ENCODE data around the gene MGME1. TPM values are rescaled to one million over a fixed set of nuclear protein-coding genes. Genes with fewer than 3 reads are reported as not detected.
"Not testable (repeated sequence)": the region's sequence is repeated elsewhere in the genome, so short reads cannot be mapped to it uniquely, and the experiment has no call there.

Gene MGME1
- total RNA-seq, 1 donor from 2014 or later = 16.6 TPM

DNA sequence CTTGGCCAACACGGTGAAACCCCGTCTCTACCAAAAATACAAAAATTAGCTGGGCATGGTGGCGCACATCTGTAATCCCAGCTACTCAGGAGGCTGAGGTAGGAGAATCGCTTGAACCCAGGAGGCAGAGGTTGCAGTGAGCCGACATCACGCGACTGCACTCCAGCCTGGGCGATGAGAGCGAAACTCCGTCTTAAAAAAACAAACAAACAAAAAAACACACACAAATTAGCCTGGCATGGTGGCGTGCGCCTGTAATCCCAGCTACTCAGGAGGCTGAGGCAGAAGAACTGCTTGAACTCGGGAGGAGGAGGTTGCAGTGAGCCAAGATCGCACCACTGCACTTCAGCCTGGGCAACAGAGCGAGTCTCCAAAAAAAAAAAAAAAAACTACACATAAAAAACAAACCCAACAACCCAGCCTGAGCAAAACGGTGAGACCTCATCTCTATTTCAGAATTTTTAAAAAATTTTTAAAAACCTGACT, 8.4 kb upstream of the MGME1 start:
- DNase-seq = not testable (repeated sequence)

DNA sequence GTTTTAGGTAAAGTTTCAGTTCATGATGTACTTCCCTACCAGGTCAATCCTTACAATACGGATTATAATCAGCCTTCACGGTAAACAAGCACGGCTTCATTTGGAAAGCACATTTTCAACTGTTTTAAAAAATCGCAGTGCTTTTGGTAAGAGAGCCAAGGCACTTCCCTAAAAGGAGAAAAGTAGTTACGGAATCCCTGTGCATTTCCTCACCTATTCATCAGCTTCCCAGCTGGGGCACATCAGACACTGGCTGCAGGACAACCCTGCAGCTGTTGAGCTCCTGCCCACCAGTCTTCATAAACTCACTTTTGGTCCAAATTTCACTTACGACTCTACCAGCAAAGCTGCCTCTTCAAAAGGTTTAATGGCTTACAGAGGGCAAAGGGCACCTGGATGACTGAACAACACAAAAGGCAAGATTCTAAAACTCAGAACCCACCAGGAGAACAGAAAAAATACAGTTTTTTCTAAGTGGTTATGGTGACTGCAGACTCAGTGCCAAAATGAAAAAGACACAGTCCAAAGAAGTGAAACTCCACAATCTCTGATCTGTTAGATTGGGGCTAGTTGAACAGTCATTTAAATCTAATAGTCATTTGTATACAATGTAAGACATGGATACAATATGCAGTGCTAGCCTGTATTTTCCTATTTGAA, 7.8 kb upstream of the MGME1 start:
- DNase-seq = peak; percentile 86

DNA sequence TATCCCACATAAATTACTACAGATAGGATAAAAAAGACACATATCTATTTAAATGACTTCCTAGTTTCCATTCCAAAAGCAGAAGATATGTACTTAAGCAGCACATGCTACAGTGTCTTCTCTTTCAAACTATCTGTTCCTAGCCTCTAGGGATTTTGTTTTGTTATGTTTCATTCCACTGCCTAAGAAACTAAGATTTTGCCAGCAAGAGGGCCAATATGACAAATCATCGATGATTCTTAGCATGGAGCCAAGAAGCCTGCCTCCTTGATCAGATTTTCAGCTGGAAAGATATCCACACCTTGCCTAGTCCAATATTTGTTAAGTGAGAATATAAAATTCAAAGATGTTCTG, 7.3 kb upstream of the MGME1 start:
- DNase-seq = no peak

DNA sequence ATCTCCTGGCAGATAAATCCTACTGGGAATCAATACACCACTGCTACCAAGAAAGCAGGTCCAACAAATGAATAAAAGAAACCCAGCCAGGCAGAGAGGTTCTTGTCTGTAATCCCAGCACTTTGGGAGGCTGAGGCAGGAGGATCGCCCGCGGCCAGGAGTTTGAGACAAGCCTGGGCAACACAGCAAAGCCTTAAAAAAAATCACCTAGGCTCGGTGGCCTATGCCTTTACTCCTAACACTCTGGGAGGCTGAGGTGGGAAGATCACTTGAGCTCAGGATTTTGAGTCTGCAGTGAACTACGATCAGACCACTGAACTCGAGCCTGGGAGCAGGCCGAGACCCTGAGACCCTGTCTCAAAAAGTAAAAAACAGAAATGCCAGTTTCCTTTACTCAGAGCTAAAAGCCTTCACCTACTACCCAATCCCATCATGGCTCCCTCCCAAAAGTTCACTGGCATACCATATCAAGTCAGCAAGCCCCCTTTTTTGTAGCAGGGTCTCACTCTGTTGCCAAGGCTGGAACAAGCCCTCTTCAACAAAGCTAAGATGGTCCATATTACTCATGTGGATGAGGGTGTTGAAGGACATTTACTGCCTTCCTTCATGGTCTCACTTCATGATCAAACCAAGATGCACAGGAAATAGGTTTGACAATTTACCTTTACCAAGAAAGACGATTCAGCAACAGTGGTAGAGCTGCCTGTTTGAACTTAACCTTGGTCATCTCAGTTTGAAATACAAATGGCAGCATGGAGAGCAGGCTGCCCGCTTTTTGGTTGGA, 5.5 kb upstream of the MGME1 start:
- DNase-seq = no peak

DNA sequence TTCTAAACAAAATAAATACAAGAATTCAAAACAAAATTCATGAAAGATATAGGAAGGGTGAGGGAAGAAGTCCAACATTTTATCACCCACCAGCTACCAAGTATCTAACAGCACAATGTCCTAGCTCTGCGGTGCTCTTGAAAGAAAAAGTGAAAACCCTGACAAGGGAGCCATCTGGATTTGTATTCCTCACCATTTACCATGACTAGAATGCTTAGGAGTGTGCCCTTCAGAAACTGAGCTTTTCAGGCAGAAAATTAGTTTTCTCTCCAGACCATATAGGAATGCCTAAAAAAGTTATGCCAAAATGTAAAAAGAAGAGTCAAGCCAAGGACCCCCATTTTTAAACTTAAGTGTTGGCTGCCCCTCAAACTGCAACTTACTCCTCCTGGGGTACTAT, 4.7 kb upstream of the MGME1 start:
- no peak for DNase-seq

DNA sequence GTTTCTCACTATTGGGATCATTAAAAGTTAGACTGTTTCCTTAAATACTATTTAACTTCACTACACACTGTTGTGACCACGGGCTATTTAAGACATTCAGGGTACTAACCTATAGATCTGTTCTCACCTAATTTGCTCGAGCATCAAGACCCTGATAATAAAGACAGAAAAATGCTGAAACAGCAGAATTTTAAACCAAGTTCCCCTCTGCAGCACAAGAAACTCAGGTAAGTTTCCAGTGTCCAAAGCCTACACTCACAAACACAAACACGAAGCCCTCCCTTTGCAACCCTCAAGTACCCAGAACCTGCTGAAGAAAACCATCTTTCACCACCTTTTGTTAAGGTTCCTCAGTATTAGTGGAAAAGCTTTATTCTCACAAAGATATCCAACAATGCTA, 4.2 kb upstream of the MGME1 start:
- no peak for DNase-seq

DNA sequence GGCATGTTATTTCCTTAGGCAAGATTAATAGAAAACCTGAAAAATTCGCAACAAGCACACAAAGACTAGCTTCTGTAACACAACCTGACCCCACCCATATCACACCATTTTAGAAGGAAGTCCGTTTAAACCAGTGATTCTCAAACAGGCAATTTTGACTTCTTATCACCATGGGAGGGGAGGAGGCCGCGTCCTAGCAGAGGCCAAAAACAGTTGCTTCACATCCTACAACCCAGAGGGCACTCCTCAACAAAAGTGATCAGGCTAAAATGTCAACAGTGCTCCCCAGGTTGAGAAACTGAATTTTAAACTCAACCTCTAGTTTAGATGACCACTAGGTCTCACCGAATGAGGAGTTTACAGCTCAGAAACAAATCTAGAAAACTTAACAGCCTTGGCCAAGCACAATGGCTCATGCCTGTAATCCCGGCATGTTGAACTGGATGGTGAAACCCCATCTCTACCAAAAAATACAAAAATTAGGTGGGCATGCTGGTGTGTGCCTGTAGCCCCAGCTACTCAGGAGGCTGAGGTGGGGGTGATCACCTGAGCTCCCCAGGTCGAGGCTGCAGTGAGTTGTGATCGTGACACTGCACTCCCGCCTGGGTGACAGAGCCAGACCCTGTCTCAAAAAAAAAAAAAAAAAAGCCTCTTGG, 3.6 kb upstream of the MGME1 start:
- no peak for DNase-seq

DNA sequence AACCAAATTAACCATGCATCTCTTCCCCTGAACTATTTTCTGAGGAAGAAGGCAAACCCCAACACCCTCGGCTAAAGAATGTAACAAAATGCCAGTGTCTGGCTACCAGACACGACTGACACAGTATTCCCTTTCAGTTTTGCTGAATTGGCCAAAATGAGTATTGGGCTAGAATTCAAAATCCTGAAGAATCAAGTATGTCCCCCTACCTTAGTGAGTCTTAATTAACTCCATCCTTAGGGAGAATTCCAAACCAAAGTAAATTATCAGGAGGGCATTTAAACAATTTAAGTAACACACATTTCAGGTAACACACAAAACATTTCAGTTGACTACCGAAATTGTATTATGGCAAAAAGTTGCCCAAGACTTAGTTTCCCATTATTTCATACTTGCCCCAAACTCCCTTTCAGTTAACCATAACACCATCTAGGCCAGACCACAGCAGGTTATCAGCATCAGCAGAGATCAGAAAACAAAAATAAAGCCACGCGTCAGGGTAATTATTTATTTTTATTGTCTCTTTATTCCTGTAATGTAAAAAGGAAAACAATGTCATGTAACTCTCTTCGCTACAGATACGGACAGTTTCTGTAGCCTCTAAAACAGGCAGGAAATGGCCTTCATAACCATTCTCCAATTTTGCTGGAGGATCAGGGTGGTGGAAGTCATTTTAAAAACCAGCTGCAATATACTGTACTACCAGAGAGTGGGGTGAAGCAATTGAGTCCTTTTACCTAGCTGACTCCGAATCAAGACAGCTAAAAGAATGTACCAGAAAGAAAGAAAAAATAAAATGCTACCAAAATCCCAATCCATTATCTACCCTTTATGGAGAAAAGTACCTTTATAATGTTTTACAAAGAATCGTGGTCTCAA, 2.1 kb upstream of the MGME1 start:
- peak; percentile 55 for DNase-seq

DNA sequence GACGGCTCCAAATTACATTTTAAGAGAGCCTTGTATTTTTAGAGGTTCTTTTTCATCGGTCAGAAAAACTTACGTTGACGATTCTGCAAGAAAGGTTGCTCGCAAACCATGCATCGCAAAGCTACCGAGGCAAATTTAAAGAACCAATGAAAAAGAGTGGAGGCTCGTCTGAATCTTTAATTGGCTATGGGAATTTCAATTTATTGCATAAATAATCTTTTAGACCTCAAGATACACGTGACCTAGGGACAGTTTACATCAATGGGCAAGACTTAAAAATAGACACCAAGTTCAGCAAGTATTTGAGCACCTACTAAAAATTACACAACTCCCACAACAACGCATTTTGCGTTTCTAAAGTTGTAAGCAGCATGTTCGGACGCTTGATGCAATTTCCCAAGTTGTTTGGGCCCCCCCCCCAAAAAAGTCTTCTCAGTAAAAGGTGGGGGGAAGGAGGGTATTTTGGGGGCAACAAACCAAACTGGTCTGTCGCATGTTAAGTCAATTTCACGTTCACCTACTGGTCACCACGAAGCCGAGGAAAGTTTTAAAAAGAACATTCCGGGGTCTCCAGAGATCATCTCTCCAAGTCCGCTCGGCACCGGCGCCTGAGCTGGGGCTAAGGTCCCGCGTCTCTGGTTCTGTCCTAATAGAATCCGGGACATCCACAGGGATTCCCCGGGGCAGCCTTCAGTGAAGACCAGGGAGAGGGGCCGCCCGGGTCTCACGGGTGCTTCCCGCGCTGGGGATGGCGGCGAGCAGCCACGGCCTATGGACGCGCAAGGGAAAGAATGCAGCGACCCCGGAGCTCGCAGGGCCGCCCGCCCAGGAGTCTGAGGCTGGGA, 1.1 kb upstream of the MGME1 start:
- peak; percentile 41 for DNase-seq

DNA sequence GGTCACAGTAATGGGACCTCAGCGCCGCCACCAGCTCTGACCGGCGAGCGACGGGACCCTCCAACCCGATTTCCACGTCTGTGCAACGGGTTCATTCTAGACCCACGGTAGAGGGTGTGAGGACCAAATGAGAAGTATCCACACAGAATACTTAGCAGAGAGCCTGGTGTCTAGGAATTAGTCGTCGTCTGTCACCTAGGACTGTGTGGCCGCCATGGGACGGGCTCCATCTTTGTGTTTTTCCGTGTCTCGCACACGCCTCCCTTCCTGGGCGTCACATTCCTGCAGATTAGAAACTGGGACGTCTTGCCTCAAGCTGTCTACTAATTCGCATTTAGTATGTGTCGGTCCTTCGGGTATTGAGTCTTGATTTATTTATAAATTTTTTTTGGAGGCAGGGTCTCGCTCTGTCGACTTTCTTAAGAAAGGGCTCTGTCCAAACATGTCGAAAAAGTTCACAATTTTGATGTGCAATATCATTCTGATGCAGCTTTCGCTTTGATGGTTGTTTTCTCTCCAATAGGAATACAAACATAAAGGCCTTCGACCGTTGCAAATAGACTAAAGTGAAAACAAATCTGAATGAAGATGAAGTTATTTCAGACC, 563 bp downstream of the MGME1 start:
- peak; percentile 75 for DNase-seq

DNA sequence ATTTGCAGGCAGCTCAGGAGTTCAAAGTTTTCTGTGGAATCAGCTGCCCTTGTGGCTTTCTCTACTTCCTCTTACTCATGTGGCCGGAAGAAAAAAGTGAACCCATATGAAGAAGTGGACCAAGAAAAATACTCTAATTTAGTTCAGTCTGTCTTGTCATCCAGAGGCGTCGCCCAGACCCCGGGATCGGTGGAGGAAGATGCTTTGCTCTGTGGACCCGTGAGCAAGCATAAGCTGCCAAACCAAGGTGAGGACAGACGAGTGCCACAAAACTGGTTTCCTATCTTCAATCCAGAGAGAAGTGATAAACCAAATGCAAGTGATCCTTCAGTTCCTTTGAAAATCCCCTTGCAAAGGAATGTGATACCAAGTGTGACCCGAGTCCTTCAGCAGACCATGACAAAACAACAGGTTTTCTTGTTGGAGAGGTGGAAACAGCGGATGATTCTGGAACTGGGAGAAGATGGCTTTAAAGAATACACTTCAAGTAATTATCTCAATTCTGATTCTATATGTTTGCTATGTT, 1.1 kb downstream of the MGME1 start:
- peak; percentile 45 for DNase-seq

DNA sequence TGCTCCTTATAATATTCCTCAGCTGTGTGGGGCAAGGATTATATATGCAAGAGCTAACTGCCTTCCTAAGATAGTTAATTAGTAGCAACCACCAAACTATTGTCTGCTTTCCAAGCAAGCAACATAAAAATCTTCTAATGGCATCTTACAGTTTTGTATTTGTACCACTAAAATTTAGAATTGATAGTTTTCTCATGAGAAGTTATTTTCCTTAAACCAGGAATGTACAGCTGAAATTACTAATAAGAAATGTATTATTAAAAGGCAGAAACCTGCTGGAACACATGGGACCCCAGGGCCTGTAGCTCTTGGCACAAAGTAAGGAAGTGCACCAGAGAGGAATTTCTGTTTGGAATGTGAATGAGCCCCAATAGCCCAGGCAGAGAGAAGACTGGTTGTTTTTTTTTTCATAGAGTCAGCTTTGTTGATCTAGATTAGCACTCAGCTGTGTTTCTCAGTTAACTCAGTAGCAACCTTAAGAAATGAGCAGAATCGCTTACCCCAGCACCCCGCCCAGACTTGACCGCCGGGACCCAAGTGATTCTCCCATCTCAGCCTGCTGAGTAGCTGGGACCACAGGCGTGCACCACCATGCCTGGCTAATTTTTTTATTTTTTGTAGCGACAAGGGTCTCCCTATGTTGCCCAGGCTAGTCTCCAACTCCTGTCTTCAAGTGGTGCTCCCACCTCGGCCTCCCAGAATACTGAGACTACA, 2.6 kb downstream of the MGME1 start:
- peak; percentile 39 for DNase-seq

DNA sequence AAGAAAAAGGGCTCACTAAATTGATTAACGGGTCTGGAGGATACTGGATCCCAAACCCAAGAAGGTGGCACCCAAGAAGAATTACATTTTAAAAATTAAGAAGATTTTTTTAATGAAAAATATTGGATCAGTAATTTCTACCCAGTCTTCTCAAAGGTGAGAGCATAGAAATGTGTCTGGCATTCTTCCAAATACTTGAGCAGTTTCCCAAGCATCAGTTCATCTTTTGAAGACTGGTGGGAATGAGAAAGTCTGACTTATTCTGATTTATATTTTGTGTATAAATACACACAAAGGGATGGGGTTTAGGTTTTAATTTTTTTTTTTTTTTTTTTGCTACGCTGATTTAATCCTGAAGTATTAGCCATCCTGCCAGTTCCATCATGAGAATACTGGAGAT, 3.3 kb downstream of the MGME1 start:
- no peak for DNase-seq

DNA sequence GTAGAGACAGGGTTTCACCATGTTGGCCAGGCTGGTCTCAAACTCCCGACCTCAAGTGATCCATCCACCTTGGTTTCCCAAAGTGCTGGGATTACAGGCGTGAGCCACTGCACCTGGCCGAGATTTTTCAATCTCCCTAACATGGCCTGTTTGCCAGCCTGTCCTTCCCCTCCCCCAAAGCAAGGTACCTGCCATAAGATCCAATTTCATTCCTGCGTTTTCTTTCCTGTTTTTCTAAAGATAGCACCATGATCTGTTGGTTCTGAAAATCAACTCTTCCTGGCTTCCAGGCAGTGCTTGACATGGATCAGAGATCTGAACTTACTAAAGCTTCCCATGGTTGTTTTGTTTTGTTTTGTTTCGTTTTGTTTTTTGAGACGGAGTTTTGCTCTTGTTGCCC, 7.5 kb downstream of the MGME1 start:
- no peak for DNase-seq

DNA sequence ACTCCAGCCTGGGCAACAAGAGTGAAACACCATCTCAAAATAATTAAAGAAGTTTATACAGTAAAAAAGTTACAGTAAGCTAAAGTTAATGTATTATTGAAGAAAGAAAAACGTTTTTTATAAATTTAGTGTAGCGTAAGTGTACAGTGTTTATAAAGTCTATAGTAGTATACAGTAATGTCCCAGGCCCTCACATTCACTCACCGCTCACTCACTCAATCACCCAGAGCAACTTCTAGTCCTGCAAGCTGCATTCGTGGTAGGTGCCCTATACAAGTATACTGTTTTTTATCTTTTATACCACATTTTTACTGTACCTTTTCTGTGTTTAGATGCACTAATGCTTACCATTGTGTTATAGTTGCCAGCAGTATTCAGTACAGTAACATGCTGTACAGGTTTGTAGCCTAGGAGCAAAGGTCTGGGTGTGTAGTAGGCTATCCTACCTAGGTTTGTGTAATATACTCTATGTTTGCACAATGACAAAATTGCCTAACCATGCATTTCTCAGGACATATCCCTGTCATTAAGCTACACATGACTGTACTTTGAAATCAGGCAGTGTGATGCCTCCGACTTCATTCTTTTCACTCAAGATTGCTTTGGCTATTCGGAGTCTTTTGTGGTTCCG, 16.7 kb downstream of the MGME1 start:
- DNase-seq = no peak

DNA sequence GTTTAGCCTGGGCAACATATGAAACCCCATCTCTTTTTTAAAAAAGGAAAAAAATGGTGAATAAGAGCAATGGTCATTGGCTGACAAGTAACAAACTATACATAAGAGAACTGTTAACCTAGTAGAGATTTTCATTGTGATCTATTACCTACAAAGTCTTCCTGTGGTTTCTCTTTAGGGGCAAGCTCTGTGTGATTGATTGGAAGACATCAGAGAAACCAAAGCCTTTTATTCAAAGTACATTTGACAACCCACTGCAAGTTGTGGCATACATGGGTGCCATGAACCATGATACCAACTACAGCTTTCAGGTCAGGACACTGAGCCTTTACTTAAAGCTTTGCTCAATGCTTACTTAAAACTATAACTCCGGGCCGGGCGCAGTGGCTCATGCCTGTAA, 19.2 kb downstream of the MGME1 start:
- no peak for DNase-seq

DNA sequence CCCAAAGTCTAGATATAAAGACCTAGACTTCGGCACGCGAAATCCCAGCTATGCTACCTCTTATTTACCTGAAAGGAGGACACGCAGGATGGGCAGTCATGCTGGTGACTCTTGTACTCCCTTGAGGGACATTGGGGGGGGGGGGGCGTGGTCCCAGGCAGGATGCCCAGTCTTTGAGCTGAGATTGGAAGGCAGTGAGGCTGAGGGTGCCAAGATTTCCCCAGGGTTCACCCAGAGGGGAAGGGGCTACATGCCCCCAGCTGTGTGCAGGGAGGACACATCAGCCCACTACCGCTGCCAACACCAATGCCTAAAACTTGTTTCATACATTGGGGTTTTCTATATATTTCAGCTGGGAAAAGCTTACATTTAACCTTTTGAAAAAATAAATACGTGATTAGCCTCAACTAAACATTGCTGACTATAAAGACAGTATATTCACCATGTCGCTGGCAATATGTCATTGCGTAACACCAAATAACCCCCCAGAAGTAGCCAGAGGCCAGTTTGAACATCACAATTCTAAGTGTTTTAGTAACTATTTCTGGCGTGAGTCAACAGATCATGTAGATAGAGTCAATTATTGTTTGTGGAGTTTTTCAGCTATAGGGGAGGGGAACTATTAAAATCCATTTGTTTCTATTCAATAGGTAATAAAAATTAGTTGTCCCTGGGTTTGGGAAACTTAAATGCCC, 21.6 kb downstream of the MGME1 start:
- DNase-seq = no peak

DNA sequence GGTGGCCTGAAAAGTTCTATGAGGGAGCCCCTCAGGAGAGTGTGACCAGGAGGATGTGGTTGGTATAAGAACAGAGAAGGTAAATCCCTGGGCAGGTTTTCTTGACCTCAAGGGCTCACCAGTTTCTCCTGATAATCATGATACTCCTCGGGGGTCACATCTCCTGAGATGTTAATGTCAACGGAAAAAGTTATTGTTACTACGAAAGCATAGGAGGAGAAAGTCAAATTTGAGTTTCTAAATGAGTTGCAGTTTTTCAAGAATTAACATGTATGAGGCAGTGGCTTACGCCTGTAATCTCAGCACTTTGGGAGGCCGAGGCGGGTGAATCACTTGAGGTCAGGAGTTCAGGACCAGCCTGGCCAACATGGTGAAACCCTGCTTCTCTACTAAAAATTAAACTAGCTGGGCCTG, 23.4 kb downstream of the MGME1 start:
- DNase-seq = no peak

Measured in tongue (tissue), 2 donors.